Renal cortex interstitium (tissue), 11 donors: ENCODE data around the gene IGF2BP1. TPM values are rescaled to one million over a fixed set of nuclear protein-coding genes. Genes with fewer than 3 reads are reported as not detected.
"Not testable (repeated sequence)": the region's sequence is repeated elsewhere in the genome, so short reads cannot be mapped to it uniquely, and the experiment has no call there.

ENCODE experiments used
- DNase-seq, 11 donors: peaks; one replicate each; pipeline ENCODE4 v3.0.0-alpha.2; 2013; ENCODE audit warnings: low read depth in 9 of 11, low spot score in 4 of 11; ENCODE audit errors: extremely low read depth in 1 of 11
- polyA plus RNA-seq, 3 donors: library from polyadenylated mRNA; unstranded; fragments of 120-200 nt; gene quantifications; one replicate each; pipeline ENCODE4 v1.2.1, GENCODE V29; 2013; ENCODE audit not compliant: insufficient read length in 3 of 3

Gene IGF2BP1
- polyA plus RNA-seq, 3 donors = 18.1 to 29.0 (median 28.1) TPM

DNA sequence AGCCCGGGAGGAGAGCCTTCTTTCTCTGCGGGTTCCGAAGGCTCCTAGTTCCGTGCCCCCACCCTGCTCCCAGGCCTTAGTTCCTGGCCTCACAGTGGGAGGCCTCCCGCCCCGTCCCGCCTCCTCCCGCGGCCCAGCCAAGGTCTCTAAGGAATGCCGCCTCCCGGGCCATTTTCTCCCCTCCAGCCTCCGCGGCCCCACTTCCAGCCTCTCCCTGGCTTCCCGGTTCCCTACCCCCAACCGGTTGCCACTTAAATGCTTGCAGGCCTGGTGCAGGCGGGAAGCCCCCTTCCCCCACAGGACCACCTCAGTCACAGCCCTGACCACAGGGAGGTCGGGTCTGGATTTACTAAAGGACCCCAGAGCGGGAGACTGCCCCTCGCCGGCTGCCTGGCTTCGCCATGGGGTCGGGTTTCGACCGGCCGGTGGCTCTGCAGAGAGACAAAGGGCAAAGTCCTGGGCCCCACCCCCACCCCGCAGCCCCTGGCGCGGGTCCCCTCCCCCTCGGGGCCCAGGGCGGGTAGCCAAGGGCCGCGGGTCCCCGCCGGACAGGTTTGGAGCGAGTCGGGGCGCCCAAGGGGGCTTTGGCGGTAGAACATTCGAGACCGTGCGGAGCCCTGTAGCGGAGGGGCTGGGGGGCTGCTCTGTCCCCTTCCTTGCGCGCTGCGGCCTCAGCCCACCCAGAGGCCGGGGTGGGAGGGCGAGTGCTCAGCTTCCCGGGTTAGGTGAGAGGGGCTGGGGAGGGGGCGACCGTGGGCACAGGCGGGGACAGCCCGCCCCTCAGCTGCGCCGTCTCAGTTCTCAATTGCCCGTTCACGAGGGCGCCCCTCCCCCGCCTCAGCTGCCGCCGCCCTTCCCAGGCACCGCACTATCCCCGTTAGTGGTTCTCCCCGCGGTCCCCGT, 16.4 kb downstream of the IGF2BP1 start:
- DNase-seq = peak in 2 of 11 donors; percentile 48 to 54

DNA sequence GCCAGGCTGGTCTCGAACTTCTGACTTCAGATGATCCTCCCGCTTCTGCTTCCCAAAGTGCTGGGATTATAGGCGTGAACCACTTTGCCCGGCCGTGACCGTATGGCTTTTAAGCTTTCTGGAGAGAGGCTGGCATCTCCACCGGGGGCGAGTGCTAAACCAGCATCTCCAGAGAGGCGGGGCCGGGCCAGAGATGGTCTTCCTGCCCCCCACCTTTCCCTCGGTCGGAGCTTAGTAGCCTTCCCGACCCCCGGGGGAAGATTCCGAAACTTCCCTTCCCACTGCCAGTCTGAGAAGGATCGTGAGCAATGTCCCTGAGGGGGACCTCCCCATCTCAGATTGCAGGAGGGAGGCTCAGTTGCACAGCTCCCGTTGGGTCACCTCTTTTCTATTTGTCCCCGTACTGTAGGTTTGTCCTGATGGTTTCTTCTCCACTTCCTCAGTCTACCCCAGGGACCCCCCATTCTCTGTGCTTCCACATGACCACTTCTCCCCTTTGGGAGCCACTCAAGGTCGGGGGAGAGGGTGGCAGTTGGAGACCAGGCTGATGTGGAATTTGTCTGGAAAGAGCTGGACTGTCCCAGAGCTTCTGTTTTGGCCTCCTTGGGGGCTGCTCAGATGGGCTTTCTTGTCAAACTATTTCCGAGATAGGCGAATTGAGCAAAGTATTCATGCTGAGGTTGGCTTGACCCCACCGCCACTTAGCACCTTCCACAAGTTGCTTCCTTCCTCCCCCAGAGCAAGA, 18.2 kb downstream of the IGF2BP1 start:
- DNase-seq = no peak

DNA sequence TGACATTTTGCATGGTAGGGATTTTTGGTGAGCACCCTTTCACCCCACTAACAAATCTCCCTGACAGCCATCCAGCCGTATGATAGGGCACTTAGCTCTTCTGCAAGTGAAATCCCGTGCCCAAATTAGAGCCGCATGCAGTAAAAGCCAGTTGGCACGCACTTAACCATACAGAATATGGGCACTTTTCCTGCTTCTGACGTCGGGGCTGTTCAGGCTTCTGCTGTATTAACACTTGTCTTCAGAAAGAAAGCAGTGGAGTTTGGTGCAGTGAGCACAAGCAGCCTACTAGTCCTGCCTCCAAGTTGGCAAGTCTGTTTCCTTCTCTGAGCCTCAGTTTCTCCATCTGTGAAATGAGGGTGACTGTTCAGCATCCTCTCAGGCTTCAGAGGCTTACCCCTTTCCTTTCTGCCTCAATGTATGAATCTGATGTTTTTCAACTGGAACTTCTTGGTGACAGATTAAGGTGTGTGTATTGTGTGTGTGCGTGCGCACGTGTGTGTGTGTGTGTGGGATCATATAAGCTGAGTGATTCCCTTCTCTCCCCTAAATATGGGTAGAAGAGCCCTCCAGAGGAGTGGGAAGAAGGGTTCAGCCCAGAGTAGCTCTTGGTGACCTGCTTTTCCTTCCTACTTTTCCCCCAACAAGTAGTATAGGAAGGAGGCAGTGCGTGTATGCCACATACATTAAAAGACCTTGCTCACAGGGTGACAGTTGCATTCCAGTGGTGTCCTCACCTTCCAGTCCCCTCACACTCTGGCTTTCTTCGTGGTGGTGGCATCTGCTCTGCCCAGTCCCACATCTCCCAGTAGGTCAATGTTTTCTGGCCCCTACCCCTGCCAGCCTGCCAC, 19.0 kb downstream of the IGF2BP1 start:
- no peak for DNase-seq

DNA sequence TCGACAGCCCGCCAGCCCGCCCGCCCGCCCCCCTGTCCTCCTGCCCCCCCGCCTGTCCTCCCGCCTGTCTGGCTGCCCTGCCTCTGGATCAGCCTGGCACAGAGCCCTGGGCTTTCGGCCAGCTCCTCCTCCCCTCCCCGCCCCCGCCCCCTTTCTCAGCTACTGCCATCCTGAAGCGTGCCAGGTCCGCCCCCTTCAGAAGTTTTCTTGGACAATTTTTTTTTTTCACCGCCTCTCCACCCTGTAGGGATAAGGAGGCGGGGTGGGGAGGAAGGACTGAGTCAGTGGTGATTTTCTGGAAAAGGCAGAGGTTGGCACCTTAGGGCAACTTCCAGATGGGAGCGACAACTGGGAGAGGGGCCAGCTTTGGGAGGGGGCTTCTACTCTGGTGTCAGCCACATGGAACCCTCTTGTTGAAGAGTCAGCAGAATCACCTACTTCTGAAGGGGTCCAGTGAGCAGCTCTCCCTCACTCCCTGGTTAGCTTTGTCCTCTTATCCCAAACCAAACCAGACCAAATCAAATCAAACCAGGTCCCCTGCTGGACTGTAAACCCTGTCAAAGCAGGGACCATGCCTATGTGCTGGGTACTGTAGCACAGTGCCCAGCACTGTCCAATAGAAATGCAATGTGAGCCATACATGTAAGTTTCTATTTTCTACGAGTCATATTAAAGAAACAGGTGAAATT, 19.7 kb downstream of the IGF2BP1 start:
- DNase-seq = peak in 2 of 11 donors; percentile 49 to 77

DNA sequence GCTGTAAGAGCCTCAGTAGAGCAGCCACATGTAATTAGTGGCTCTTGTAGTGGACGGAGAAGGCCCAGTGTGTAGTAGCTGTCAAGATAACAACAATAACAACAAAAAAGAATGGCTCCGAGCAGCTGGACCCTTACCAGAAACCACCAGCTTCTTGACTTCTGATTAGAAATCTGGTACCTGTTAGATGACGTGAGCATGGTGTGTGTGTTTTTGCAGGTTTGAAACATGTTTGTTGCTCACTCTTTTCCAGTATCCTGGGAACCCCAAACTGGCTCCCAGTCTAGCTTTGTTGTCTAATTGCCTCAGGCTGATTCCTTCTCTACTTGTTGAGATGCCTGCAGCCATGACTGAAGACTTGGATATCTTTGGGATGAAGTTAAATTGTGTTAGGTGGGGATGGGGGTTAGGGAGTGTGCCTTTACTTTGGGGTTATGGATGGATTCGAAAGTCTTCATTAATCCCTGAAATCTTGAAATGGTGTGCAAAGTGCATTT, 21.0 kb downstream of the IGF2BP1 start:
- no peak for DNase-seq

DNA sequence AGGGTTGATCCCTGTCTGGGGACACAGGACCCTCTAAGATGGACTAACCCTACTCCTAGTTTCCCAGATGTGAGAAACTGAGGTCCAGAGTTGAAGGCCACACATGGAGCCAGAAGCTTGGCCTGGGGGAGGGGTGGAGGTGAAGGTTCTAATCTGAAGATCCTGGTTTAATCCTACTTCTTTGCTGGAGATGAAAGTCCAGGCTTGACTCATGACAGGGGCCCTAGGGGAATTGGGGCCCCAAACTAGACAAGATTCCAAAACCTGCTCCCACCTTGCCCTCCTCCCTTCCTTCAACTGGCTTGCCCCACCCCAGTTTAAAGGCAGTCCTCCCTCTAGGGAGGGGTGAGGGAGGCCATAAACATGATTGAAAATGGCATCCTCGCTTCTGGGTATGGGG, 21.6 kb downstream of the IGF2BP1 start:
- DNase-seq = no peak

DNA sequence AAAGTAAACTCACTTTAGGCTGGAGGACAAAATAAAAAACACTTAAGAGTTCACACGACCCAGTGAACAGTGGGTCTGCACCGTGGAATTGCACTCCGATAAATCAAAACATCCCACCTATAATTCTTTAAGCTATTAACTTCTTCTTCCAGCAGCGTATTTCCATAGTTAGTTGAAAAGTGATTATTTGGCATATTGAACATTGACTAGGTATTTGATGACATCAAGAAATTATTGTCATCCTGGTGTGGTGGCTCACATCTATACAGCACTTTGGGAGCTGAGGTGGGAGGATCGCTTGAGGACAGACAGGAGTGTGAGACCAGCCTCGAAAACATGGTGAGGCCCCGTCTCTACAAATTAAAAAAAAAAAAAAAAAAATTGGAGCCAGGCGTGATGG, 23.4 kb downstream of the IGF2BP1 start:
- DNase-seq = no peak

DNA sequence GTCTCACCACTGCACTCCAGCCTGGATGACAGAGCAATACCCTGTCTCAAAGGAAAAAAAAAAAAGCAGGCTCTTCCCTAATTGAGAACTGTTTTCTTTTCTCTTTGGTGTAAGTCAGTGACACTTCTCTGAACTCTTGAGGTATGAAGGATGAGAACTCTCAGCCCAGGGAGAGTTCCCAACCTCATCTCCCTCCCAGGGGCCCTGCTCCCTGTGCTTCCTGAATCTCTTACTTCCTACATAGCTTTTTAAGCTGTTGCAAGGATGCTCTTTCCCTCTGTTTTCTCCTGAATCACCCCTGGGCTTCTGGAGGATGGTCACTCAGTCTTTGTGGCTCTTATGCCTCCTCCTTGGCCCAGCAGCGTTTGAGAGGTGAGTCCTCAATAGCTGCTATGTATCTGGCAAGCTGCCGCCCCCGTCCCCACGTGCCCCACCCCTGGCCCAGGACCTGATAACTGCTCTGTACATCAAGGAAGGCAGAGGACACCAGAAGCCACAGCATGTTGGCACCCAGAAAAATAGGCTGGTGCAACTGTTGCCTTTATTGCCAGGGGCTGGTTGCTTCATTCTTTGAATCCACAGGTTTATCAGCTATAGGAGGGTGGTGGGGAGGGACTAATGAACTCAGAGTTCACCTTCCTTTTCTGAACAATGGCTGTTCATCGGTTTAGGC, 24.0 kb downstream of the IGF2BP1 start:
- no peak for DNase-seq

DNA sequence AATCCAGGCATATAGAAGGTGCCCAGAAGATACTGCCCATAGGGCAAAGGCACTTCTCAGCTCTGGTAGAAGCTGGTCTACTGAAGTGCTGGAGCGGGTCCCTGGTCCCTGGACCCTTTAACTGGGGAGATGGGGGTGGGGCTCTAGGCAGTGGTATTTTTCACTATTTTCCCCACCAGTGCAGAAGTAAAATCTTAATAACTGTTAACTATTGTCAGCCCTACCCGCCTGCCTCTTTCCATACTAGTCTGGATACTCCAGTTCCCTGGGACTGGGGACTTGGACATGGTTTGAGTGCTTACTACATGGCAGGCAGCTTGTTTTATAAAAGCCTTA, 24.6 kb downstream of the IGF2BP1 start:
- no peak for DNase-seq

DNA sequence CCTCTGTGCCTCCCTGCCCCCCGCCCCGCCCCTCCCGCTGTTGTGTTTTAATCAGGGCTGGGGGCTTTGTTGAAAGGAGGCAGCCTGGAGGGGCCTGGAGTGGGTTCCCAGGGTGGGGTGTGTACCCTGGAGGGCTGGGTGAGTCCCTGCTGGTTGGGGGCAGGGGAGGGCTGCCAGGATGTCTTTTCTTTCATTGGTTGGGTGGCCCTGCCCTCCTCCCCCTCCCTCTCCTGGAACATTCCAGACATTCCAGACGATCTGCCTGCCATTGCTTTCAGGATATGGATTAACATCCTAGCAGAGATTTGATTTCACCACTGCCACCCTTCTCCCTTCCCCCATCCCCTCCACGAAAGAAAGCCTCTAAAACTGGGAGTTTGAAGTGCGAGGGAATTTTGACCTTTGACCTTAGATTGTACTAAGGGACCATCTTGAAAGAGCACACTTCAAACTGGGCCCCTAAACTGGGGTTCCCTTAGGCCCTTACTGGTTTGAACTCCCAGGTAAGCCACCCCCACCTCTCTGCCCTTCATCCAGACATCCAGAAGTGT, 25.3 kb downstream of the IGF2BP1 start:
- DNase-seq = peak in 2 of 11 donors; percentile 75 to 76

DNA sequence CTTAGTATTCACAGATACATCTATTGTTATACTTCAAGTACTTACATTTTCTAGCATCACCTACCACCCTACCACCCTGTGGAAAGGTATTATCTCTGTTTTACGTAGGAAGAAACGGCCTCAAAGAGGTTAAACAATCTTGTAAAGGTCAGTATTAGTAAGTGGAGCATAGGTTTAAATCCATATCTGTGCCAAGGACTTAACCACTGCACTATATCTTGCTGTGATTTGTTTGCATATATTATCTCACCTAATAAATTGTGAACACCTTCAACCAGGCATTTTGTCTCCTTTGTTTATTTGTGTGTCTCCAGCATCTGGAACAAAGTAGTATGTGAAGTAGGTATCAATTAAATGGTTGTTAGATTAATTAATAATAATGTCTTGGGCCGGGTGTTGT, 27.3 kb downstream of the IGF2BP1 start:
- no peak for DNase-seq

DNA sequence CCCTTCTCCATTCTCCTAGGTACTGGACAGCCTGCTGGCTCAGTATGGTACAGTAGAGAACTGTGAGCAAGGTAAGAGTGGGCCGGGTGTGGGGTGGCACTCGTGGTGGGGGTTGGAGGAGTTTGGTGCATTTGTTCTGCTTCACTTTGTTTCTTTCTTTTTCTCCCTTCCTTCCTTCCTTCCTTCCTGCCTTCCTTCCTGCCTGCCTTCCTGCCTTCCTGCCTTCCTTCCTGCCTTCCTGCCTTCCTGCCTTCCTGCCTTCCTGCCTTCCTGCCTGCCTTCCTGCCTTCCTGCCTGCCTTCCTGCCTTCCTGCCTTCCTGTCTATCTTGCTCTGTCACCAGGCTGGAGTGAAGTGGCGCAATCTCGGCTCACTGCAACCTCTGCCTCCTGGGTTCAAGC, 29.3 kb downstream of the IGF2BP1 start:
- DNase-seq = not testable (repeated sequence)

DNA sequence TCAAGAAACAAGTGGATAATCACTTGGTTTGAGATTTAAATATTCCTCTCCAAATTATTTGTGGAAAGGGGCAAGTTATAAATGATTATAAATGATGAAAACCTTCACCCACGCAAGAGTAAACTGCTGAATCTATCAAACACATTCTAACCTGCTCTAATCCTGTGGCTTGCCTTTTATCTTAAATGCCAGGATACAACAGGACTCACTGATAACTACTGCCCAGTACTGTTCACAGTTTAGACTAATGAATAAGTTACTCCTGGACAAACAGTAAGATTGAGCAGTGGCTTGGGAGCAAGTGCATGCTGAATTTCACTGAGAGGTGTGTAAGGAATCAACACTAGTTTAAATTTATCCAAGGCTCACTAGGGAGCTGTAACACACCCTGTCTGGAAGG, 31.1 kb downstream of the IGF2BP1 start:
- no peak for DNase-seq

DNA sequence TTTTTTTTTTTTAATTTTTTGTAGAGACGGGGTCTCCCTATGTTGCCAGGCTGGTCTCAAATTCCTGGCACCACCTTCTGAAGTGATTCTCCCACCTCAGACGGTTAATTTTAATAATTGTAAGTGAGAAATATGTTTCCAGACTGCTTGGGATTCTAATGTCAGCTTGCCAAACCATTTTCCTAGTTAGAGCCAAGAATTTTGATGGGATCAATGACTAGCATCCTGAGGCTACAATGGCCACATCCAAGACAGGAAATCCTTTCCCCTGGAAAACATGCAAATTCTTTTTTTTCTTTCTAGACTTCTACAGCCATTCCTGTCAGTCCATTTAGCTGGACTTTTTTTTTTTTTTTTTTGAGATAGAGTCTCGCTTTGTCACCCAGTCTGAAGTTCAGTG, 32.6 kb downstream of the IGF2BP1 start:
- no peak for DNase-seq

DNA sequence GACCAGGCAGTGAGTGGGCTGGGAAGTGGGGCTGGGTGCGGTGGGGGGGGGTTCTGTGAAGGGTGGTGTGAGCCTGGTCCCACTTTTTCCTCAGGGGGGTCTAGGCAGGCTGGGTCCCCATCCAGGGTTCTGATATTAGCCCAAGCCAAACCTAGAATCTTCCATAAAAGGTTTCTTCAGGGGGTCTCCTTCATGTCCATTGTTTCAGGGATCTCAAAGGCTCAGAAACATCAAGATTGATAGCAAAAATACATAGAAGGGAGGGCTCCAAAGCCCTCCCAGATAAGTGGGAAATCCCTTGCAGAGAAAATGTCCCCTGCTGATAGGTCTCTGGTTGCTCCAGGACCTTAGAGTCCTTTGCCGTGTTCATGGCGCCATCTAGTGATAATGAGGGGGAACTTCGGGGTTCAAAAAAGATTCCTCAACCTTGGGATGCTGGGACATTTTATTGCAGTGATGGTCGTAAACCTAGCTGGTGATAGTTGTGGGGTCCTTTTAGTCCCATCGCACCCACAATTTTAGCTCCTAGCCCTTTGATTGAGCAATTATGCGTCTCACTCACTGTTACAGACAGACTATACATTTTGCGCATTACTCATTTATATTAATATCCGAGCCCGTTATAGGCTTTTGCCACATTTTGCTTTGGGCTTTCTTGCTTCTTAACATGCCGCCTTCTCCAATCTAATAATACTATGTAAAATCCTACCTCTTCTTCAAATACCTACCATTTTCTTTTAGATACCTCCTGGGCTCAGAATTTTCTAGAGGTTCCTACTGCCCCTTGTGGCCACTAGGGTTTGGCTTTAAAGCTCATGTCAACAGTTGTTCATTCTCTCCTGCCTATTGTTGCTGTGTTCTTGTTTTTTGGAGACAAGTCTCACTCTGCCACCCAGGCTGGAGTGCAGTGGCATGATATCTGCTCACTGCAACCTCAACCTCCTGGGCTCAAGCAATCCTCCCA, 35.1 kb downstream of the IGF2BP1 start:
- DNase-seq = peak in 8 of 11 donors; percentile 62 to 85 (median 80)

DNA sequence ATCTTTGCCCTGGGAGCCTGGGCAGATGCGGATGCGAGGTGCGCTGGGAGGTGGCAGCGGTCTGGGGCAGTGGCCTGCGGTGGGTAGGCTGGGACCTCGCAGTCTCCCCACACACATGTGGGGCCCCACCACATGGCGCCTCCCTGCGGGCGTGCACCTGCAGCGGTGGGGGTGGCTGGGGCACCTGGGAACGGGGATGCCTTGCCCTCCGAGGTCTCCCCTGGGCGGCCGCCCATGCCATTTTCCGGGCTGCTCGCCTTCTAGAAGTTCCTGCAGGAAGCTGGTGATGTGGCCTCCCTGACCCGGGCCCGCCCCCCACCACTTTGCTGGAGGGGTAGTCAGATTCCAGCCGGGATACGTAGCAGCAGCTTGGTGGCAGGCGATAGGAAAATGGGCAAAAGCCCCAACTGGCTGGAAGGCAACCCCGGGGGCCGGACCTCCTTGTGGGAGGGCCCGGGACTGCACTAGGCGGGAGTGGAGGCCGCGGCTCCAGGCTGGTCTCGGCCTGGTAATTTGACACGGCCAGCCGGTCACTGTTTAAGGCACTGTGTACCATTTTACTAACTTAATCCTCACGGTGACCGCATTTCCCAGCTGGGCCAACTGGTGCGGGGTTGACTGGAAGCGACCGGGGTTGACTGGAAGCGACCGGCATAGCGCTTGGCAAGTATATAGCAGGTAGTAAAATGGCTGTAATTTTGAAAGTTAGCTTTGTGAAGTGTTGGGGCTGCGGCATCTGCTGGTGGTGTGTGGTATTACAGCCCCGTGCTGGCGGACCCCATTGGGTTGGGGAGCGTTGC, 38.5 kb downstream of the IGF2BP1 start:
- peak in 7 of 11 donors; percentile 45 to 67 (median 53) for DNase-seq
